ENCODE results near the gene GNAZ.

DNA sequence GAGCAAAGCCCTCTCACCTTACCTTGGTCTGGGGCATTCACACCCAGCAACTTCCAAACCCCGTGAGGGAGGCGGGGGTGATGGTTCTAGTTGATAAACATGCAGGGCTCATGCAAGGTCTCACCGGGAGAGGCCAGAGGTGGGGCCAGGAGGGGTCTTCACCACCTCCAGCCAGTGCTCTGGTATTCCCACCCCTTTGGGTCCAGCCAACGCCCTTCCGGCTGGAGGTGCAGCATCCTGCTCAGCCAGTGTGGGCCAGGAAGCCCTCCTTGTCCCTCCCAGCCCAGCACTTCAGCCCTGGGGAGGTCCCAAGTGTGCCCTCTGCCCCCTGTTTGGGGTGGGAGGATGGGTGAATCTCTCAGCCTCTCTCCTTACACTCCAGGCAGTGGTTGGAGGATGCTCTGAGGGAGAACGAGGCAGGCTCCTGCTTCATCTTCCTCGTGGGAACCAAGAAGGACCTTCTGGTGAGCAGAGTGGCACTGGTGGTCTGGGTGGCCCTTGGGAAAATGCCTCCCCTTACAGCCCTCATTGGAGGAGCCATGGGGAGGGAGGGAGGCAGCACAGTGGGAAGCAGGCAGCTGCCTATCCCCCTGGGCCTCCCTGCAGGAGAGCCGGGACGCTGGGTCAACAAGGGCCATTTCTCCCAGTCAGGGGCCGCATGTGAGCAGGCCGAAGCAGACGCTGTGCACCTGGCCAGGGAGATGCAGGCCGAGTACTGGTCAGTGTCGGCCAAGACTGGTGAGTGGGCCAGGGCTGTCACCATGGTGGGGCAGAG lies 88.4 kb downstream of the GNAZ start:
- TF ChIP-seq, protein P1, sequence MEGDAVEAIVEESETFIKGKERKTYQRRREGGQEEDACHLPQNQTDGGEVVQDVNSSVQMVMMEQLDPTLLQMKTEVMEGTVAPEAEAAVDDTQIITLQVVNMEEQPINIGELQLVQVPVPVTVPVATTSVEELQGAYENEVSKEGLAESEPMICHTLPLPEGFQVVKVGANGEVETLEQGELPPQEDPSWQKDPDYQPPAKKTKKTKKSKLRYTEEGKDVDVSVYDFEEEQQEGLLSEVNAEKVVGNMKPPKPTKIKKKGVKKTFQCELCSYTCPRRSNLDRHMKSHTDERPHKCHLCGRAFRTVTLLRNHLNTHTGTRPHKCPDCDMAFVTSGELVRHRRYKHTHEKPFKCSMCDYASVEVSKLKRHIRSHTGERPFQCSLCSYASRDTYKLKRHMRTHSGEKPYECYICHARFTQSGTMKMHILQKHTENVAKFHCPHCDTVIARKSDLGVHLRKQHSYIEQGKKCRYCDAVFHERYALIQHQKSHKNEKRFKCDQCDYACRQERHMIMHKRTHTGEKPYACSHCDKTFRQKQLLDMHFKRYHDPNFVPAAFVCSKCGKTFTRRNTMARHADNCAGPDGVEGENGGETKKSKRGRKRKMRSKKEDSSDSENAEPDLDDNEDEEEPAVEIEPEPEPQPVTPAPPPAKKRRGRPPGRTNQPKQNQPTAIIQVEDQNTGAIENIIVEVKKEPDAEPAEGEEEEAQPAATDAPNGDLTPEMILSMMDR (IDR thresholded peaks at IDR 0.05; ENCODE audit: insufficient read depth, low read depth, low read length) = no peak
- no peak for TF ChIP-seq EZH2 (IDR thresholded peaks at IDR 0.05; ENCODE audit: insufficient read depth, low read length)

All from astrocyte (in vitro differentiated cells and primary cell).